GM12892 (cell line): ENCODE results near the gene PRX.

ENCODE experiments used
- POLR2A ChIP-seq: IDR thresholded peaks from 2 replicates; pipeline ENCODE4 v1.6.1; 2011; ENCODE audit warnings: low read depth, low read length, control low read depth
- POLR2AphosphoS5 ChIP-seq: IDR thresholded peaks from 2 replicates; pipeline ENCODE4 v1.6.1; 2011; ENCODE audit warnings: low read depth, low read length, control low read depth
- TAF1 ChIP-seq: IDR thresholded peaks from 2 replicates; pipeline ENCODE4 v1.6.1; 2011; ENCODE audit warnings: low read depth, mild to moderate bottlenecking, control low read depth, low read length, borderline replicate concordance

GRCh38 chr19:40398417-40399131, 14.6 kb downstream of the PRX start:
- no peak for TF ChIP-seq POLR2AphosphoS5
- TF ChIP-seq TAF1: no peak
- no peak for TF ChIP-seq POLR2A
